Measurements from ENCODE around the gene KCNT2.

DNA sequence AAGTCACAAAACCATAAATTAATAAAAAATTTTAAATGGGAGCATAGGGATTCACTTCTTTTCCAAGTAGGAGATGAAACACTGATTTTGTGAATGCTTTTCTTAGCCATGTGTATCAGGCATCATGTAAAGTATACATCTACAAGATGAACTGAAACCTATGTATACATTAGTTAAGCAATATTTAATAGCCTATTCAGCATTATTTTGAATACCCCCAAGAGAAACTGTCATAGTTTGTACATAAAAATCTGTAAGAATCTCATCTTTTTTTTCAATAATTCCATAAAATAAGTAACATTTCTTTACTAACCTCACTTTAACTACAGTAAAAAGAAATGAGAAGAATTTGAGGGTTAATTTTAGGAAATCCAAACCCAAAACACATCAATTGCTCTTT lies 348.0 kb downstream of the KCNT2 start:
- TF ChIP-seq POLR2AphosphoS5 (IDR thresholded peaks at IDR 0.05) (no peak), EP300 (conservative IDR thresholded peaks at IDR 0.05; ENCODE audit: poor library complexity, severe bottlenecking) (no peak), RAD21 (conservative IDR thresholded peaks at IDR 0.05) (no peak), TAF1 (IDR thresholded peaks at IDR 0.05; ENCODE audit: low read depth) (no peak), EZH2 (IDR thresholded peaks at IDR 0.05; ENCODE audit: borderline replicate concordance, insufficient read depth, low read length, poor library complexity, severe bottlenecking) (no peak), MXI1 (conservative IDR thresholded peaks at IDR 0.05; ENCODE audit: poor library complexity, severe bottlenecking) (no peak)
- TF ChIP-seq, protein P1, sequence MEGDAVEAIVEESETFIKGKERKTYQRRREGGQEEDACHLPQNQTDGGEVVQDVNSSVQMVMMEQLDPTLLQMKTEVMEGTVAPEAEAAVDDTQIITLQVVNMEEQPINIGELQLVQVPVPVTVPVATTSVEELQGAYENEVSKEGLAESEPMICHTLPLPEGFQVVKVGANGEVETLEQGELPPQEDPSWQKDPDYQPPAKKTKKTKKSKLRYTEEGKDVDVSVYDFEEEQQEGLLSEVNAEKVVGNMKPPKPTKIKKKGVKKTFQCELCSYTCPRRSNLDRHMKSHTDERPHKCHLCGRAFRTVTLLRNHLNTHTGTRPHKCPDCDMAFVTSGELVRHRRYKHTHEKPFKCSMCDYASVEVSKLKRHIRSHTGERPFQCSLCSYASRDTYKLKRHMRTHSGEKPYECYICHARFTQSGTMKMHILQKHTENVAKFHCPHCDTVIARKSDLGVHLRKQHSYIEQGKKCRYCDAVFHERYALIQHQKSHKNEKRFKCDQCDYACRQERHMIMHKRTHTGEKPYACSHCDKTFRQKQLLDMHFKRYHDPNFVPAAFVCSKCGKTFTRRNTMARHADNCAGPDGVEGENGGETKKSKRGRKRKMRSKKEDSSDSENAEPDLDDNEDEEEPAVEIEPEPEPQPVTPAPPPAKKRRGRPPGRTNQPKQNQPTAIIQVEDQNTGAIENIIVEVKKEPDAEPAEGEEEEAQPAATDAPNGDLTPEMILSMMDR (IDR thresholded peaks at IDR 0.05; ENCODE audit: poor library complexity, severe bottlenecking): no peak
- TF ChIP-seq, protein P2, sequence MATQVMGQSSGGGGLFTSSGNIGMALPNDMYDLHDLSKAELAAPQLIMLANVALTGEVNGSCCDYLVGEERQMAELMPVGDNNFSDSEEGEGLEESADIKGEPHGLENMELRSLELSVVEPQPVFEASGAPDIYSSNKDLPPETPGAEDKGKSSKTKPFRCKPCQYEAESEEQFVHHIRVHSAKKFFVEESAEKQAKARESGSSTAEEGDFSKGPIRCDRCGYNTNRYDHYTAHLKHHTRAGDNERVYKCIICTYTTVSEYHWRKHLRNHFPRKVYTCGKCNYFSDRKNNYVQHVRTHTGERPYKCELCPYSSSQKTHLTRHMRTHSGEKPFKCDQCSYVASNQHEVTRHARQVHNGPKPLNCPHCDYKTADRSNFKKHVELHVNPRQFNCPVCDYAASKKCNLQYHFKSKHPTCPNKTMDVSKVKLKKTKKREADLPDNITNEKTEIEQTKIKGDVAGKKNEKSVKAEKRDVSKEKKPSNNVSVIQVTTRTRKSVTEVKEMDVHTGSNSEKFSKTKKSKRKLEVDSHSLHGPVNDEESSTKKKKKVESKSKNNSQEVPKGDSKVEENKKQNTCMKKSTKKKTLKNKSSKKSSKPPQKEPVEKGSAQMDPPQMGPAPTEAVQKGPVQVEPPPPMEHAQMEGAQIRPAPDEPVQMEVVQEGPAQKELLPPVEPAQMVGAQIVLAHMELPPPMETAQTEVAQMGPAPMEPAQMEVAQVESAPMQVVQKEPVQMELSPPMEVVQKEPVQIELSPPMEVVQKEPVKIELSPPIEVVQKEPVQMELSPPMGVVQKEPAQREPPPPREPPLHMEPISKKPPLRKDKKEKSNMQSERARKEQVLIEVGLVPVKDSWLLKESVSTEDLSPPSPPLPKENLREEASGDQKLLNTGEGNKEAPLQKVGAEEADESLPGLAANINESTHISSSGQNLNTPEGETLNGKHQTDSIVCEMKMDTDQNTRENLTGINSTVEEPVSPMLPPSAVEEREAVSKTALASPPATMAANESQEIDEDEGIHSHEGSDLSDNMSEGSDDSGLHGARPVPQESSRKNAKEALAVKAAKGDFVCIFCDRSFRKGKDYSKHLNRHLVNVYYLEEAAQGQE (IDR thresholded peaks at IDR 0.05; ENCODE audit: borderline replicate concordance): no peak

Data from neural cell (in vitro differentiated cells).